HEK293 (cell line): ENCODE measurements around the gene FOXP1.

Experiments used
- CTCF ChIA-PET: fragments of 350-600 bp; formaldehyde crosslinking; extraction: SDS; loops from one replicate; lab custom pipeline; 2021; ENCODE audit warnings: antibody characterized with exemption; lab: Yijun Ruan, JAX
- POLR2A ChIA-PET: fragments of 300-600 bp; formaldehyde crosslinking; extraction: SDS; loops from one replicate; lab custom pipeline; 2020; ENCODE audit warnings: antibody characterized with exemption, inconsistent platforms; lab: Yijun Ruan, JAX
- H3K27ac ChIP-seq: fragments of 200-500 bp; sonication (Bioruptor generic); 2 replicates; pipeline ENCODE4 v1.5.1; 2014; ENCODE audit warnings: low read depth, low read length, control low read depth, inconsistent platforms; ENCODE audit errors: extremely low read depth
- H3K36me3 ChIP-seq, 2 experiments: fragments of 200-500 bp in 1 of 2; sonication (Bioruptor generic) in 1 of 2; 1 replicate in 1 of 2; 2 replicates in 1 of 2; pipeline ENCODE4 v1.5.1; 2014 to 2017; ENCODE audit warnings: inconsistent platforms in 2 of 2, low read length in 2 of 2; ENCODE audit not compliant: control insufficient read depth in 2 of 2, insufficient read depth in 1 of 2
- H3K4me1 ChIP-seq: fragments of 200-500 bp; sonication (Bioruptor generic); 2 replicates; pipeline ENCODE4 v1.5.1; 2014; ENCODE audit warnings: mild to moderate bottlenecking, low read length, inconsistent platforms; ENCODE audit not compliant: control insufficient read depth, insufficient read depth
- H3K4me3 ChIP-seq: 2 replicates; pipeline ENCODE4 v1.5.1; 2011; ENCODE audit warnings: low read depth, mild to moderate bottlenecking, control low read depth, low read length, moderate library complexity
- H3K9me3 ChIP-seq: fragments of 200-500 bp; sonication (Bioruptor generic); 2 replicates; pipeline ENCODE4 v1.5.1; 2014; ENCODE audit warnings: low read depth, low read length, inconsistent platforms; ENCODE audit not compliant: control insufficient read depth, insufficient read depth
- GLIS1 ChIP-seq: fragments of 450-650 bp; formaldehyde crosslinking; IDR thresholded peaks from 2 replicates; pipeline ENCODE4 v1.5.1; 2016; ENCODE audit warnings: missing biosample characterization, missing genetic modification characterization
- PRDM10 ChIP-seq: fragments of 450-650 bp; formaldehyde crosslinking; IDR thresholded peaks from 2 replicates; pipeline ENCODE4 v1.5.1; 2016; ENCODE audit warnings: missing biosample characterization, missing genetic modification characterization
- TRIM28 ChIP-seq: IDR thresholded peaks from 2 replicates; pipeline ENCODE4 v1.6.1; 2011; ENCODE audit warnings: low read length, control low read depth, borderline replicate concordance
- TSHZ1 ChIP-seq: fragments of 450-650 bp; formaldehyde crosslinking; IDR thresholded peaks from 2 replicates; pipeline ENCODE4 v1.5.1; 2016; ENCODE audit warnings: missing biosample characterization, missing genetic modification characterization, borderline replicate concordance
- ZBTB21 ChIP-seq: fragments of 450-650 bp; formaldehyde crosslinking; IDR thresholded peaks from 2 replicates; pipeline ENCODE4 v1.5.1; 2017; ENCODE audit warnings: missing biosample characterization, missing genetic modification characterization
- ZIC2 ChIP-seq: fragments of 450-650 bp; formaldehyde crosslinking; IDR thresholded peaks from 2 replicates; pipeline ENCODE4 v1.5.1; 2016; ENCODE audit warnings: missing biosample characterization, missing genetic modification characterization
- ZNF292 ChIP-seq: fragments of 450-650 bp; formaldehyde crosslinking; IDR thresholded peaks from 2 replicates; pipeline ENCODE4 v1.5.1; 2016; ENCODE audit warnings: low read depth, missing biosample characterization, missing genetic modification characterization, borderline replicate concordance
- ZNF302 ChIP-seq: fragments of 450-650 bp; formaldehyde crosslinking; IDR thresholded peaks from 2 replicates; pipeline ENCODE4 v1.5.1; 2016; ENCODE audit warnings: missing biosample characterization, missing genetic modification characterization, low read depth
- ZNF341 ChIP-seq: fragments of 450-650 bp; formaldehyde crosslinking; IDR thresholded peaks from 2 replicates; pipeline ENCODE4; 2016; ENCODE audit warnings: low read depth, missing biosample characterization, missing genetic modification characterization
- ZNF394 ChIP-seq: fragments of 450-650 bp; formaldehyde crosslinking; IDR thresholded peaks from 2 replicates; pipeline ENCODE4 v1.5.1; 2016; ENCODE audit warnings: missing biosample characterization, missing genetic modification characterization, mild to moderate bottlenecking, moderate library complexity, borderline replicate concordance
- ZNF571 ChIP-seq: fragments of 450-650 bp; formaldehyde crosslinking; IDR thresholded peaks from 2 replicates; pipeline ENCODE4 v1.5.0; 2017; ENCODE audit warnings: missing biosample characterization, missing genetic modification characterization
- ZNF654 ChIP-seq: fragments of 450-650 bp; formaldehyde crosslinking; IDR thresholded peaks from 2 replicates; pipeline ENCODE4 v1.5.1; 2016; ENCODE audit warnings: low read depth, missing biosample characterization, missing genetic modification characterization
- ZNF777 ChIP-seq: fragments of 450-650 bp; formaldehyde crosslinking; IDR thresholded peaks from 2 replicates; pipeline ENCODE4 v1.5.1; 2017; ENCODE audit warnings: missing biosample characterization, missing genetic modification characterization, borderline replicate concordance
- ZNF785 ChIP-seq: fragments of 450-650 bp; formaldehyde crosslinking; IDR thresholded peaks from 2 replicates; pipeline ENCODE4 v1.5.1; 2016; ENCODE audit warnings: missing biosample characterization, missing genetic modification characterization
- ZNF792 ChIP-seq: fragments of 450-650 bp; formaldehyde crosslinking; IDR thresholded peaks from 2 replicates; pipeline ENCODE4 v1.5.1; 2016; ENCODE audit warnings: missing biosample characterization, missing genetic modification characterization
- TF ChIP-seq, protein P1 (sequence below): fragments of 450-650 bp; formaldehyde crosslinking; IDR thresholded peaks from 2 replicates; pipeline ENCODE4 v1.5.1; 2016; ENCODE audit warnings: missing biosample characterization, missing genetic modification characterization
- TF ChIP-seq, protein P2 (sequence below): fragments of 450-650 bp; formaldehyde crosslinking; IDR thresholded peaks from 2 replicates; pipeline ENCODE4 v1.5.1; 2016; ENCODE audit warnings: missing biosample characterization, missing genetic modification characterization

The FOXP1 gene

DNA sequence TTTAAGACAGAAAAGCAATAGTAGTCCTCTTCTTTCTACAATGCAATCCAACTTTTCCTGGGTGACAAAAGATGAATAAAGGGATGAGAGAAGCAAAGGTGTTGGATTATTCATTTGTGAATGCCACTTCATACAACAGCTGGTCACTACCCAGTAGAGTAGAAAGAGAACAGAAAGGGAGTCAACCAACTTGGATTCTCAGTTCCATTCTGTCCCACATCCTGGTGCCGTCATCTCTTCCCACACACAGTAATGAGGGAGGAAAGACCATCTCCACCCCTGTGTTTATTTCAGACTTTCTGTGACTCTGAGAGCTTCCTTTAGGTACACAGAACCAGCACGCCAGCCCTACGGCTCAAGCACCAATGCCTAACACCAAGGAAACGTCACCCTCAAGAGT, 71.0 kb downstream of the FOXP1 start (continued):
- TF ChIP-seq ZBTB21 (no peak), ZNF302 (tag by site-specific recombination) (no peak)

- Histone ChIP-seq H3K4me3 (no peak overlapping the region), H3K27ac (no peak overlapping the region), H3K36me3 (no peaks in the 10 kb centered on the region), H3K9me3 (no peaks in the 10 kb centered on the region), H3K4me1 (0 out of 2 replicates have a peak, but pooled peaks cover 10% of the 10 kb centered on the region)
- ChIA-PET POLR2A (interaction anchor here (1.3 to 2.0 kb wide), 2 partner anchors 16 to 71 kb away, joined by 4 to 8 read pairs; partner anchors contain the start of gene FOXP1), CTCF (interaction anchor here (0.5 to 0.8 kb wide), 5 partner anchors 20 to 962 kb away, joined by 3 to 4 read pairs (median 3); no protein-coding TSS in a partner anchor)
- TF ChIP-seq, protein P1, sequence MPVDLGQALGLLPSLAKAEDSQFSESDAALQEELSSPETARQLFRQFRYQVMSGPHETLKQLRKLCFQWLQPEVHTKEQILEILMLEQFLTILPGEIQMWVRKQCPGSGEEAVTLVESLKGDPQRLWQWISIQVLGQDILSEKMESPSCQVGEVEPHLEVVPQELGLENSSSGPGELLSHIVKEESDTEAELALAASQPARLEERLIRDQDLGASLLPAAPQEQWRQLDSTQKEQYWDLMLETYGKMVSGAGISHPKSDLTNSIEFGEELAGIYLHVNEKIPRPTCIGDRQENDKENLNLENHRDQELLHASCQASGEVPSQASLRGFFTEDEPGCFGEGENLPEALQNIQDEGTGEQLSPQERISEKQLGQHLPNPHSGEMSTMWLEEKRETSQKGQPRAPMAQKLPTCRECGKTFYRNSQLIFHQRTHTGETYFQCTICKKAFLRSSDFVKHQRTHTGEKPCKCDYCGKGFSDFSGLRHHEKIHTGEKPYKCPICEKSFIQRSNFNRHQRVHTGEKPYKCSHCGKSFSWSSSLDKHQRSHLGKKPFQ (tag by site-specific recombination) = no peak
- TF ChIP-seq ZNF654 (tag by site-specific recombination) = peak; percentile 28
Observed at GRCh38 chr3:71512000-71512399, 71.5 kb downstream of the FOXP1 start.

DNA sequence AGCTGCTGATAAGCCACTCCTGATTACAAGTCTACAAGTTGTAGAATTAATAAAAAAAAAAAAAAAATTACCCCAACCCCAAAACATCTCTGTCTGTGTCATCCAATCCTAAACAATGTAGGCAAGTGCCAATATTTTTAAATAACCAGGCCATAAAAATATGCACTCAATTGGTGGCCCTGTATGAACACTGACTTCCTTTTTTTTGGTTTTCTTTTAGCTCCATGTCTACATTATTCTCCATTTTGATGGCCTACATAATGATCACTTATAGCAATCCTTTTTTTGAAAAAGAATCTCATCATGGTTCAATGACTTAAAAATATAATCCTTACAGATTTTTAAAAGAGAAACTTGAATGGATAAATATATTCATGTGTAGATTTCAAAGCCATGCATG, 72.1 kb downstream of the FOXP1 start:
- H3K4me3 ChIP-seq = no peak overlapping the region
- H3K9me3 ChIP-seq = no peaks in the 10 kb centered on the region
- POLR2A ChIA-PET = interaction anchor here (1.3 to 2.0 kb wide), 2 partner anchors 15 to 71 kb away, joined by 4 to 8 read pairs; partner anchors contain the start of gene FOXP1
- TF ChIP-seq ZNF341 (tag by site-specific recombination) = no peak
- TF ChIP-seq ZNF292 (tag by site-specific recombination) = no peak
- TF ChIP-seq, all 188 proteins: peak for 0
- CTCF ChIA-PET = interaction anchor here (0.5 to 0.9 kb wide), 9 partner anchors 21 to 1699 kb away, joined by 3 to 4 read pairs (median 3); no protein-coding TSS in a partner anchor
- no peak overlapping the region for H3K27ac ChIP-seq
- H3K36me3 ChIP-seq = no peaks in the 10 kb centered on the region
- 0 out of 2 replicates have a peak, but pooled peaks cover 10% of the 10 kb centered on the region for H3K4me1 ChIP-seq

- ChIA-PET CTCF (interaction anchor here (0.6 to 0.9 kb wide), 6 partner anchors 69 to 1699 kb away, joined by 3 to 18 read pairs (median 3); no protein-coding TSS in a partner anchor), POLR2A (interaction anchor here (1.0 to 2.0 kb wide), 3 partner anchors 15 to 72 kb away, joined by 3 to 8 read pairs (median 4); partner anchors contain the start of gene FOXP1)
- no peaks in the 10 kb centered on the region for H3K9me3 ChIP-seq
- no peak overlapping the region for H3K27ac ChIP-seq
- H3K4me1 ChIP-seq = 0 out of 2 replicates have a peak, but pooled peaks cover 10% of the 10 kb centered on the region
- no peak overlapping the region for H3K4me3 ChIP-seq
- no peaks in the 10 kb centered on the region for H3K36me3 ChIP-seq
- peak; percentile 68 for TF ChIP-seq ZIC2
- no peak for TF ChIP-seq ZNF777
- no peak for TF ChIP-seq ZNF785
- no peak for TF ChIP-seq ZNF792 (tag by site-specific recombination)
- TF ChIP-seq TRIM28 = no peak; the same call in 1 of the 2 replicates
- TF ChIP-seq GLIS1 (tag by site-specific recombination) = peak; percentile 78
- TF ChIP-seq ZNF571 (tag by site-specific recombination) = no peak
- TF ChIP-seq ZNF394 (tag by site-specific recombination) = no peak
- no peak for TF ChIP-seq TSHZ1 (tag by site-specific recombination)
- TF ChIP-seq PRDM10 (tag by site-specific recombination) = no peak
- TF ChIP-seq, protein P2, sequence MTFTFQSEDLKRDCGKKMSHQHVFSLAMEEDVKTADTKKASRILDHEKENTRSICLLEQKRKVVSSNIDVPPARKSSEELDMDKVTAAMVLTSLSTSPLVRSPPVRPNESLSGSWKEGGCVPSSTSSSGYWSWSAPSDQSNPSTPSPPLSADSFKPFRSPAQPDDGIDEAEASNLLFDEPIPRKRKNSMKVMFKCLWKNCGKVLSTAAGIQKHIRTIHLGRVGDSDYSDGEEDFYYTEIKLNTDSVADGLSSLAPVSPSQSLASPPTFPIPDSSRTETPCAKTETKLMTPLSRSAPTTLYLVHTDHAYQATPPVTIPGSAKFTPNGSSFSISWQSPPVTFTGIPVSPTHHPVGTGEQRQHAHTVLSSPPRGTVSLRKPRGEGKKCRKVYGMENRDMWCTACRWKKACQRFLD (tag by site-specific recombination) = no peak
Observed at GRCh38 chr3:71511037-71511436, 72.5 kb downstream of the FOXP1 start.
